Measurements from ENCODE around the gene HOMER2.
"Not testable (repeated sequence)": the region's sequence is repeated elsewhere in the genome, so short reads cannot be mapped to it uniquely, and the experiment has no call there.

HOMER2 gene

DNA sequence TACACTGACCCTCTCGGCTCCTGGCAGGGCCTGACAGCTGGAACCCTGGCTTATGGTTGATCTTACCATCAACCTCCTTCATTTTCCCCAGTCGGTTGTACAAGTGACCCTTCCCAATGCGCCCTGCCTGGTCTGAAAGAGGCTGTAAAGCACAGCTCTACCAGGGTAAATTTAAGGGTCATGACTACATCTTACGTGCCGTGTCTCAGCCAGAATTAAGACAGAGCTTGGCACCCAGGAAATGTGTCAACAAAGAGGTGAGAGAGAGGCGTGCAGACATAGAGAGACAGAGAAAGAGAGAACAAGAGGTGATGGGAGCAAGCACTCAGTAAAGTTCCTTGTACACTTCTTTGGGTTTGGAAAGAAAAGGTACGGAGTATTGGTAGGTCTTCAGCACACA lies 28.8 kb downstream of the HOMER2 start:
- no peak for DNase-seq

DNA sequence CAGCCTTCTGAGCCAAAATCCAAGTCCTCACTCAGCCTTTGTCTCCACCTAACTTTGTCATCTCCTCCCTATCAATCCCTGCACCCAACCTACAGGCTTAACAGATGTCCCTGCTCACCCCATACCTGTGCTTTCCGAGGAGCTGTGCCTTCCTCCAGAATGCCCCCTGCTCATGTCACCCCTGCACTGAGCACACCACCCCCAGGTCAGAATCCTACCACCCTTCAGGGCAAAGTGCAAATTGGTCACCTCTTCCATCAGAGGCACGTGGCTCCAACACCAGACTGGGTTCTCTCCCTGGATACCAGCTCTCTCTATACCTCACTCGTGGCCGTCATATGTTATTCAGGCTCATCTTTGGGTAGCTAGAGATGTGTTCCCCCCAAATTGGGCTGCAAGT lies 29.8 kb downstream of the HOMER2 start:
- no peak for DNase-seq

DNA sequence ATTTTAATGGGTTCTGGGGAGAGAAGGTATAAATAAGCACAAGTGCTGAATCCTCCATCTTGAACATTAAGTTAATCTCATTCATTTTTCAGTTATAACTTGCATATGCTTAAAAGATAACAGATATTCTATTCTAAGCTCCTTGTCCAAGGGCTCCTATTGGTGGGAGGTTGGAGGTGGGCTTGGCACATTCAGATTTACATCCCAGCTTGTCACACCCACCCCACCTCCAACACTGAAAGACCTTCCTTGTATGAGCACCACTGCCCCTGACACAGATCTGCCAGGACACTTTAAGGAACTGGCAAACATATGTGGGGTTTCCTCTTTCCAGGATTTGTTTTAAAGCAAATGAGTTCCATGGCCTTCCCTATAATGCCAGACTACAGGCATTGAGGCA lies 30.6 kb downstream of the HOMER2 start:
- DNase-seq, result no peak

DNA sequence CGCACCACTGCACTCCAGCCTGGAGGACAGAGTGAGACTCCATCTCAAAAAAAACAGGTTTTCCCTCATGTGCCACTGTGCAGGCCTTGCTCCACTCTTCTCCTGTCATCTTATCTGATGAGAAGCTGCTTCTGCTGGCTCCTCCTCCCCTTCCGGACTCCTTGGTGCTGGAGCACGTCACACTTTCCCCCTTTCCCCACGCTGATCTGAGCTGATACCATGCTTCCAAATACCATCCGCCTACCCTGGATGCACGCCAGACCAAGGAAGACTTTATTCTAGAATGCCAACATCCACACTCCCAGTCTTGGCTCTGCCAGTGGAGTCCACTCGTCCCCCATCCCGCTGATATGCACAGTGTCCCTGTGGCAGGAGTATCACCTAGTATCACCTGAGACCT lies 31.3 kb downstream of the HOMER2 start:
- no peak for DNase-seq

DNA sequence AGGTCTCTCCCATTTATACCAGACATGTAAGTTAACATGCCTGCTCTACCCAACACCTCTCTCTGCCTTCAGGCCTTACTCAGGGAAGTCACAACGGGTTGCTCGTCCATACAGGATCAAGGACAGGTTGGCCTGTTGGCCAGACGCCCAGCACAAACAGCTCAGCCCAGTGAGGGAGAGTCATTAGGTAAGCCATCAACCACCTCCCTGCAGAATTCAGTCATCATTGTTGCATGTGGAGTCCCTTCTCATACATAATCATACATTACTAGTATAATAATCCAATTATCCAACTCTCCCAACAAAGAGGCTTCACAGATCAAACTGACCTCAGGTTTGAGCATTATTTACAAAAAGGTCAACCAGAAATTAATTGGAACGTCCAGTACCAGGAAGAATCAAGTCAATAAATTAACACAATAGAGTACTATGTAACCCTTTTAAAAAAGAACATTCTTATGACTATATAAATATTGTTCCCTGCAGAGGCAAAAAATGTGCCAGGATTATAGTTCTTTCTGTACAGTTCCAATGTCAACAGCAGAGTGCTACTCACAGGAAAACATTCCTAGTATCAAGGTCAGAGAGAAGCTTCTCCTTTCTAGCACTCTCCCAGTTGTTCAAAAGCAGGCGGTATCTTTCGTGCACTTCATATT lies 33.2 kb downstream of the HOMER2 start:
- no peak for DNase-seq

DNA sequence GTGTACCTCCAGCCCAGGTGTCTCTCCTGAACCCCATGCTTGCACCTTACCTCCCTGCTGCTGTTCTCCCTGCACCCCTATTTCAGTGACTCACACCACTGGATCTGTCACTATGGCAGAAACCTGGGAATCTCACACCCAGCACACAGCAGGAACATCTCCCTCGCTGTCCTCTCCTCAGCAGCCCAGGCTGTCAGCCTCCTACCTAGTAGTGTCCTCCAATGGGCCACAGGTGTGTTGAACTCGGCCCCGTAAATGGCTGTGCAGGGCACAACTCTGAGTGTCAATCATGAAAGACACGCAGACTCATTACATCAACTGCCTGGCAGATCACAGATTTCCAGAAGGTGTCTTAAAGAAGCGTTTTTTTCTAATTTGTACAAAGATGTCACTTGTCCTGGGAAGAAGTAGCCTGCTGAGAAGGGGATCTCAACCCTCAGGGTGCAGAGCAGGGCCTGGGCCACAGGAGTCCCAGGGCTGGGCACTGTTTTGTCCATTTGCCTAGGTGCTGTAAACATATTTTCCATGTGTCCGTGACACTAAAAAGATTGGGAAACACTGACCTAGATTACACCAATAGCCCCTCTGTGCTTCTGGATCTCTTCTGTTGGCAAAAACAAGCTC lies 33.8 kb downstream of the HOMER2 start:
- no peak for DNase-seq

DNA sequence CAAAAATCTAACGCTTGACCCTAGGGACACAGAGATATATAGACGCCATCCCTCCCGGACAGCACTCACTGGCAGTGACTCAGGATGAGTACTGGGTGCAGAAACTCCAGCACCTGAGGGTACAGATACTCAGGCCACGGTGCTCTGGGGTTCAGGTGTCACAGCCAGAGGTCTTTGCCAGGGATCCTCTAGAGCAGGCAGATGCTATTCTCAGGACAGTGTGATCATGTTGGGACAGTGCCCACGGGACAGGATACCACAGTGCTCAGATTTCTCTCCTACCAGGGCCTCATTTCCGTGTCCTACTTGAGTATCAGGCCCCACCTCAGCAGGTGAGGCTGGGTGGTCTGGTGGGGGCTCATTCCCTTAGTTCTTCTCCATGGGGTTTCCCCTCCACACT lies 34.4 kb downstream of the HOMER2 start:
- no peak for DNase-seq

DNA sequence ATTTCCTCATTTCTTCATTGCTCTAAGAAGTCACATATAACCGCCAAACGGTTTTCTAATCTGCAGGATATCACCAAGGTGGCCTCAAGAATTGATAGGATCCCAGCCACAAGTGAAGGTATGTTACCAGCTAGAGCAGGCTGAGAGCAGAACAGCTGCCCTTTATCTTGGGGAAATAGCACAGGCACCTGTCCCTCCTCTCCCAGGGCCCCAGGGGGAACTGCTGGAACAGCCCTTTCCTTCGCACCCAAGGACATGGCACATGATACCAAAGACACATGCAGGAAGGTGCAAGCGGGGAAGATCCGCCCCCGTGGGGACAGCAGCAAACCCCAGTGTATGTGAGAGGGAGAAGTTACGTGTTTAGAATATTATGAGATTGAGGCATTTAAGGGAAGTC lies 35.3 kb downstream of the HOMER2 start:
- no peak for DNase-seq

DNA sequence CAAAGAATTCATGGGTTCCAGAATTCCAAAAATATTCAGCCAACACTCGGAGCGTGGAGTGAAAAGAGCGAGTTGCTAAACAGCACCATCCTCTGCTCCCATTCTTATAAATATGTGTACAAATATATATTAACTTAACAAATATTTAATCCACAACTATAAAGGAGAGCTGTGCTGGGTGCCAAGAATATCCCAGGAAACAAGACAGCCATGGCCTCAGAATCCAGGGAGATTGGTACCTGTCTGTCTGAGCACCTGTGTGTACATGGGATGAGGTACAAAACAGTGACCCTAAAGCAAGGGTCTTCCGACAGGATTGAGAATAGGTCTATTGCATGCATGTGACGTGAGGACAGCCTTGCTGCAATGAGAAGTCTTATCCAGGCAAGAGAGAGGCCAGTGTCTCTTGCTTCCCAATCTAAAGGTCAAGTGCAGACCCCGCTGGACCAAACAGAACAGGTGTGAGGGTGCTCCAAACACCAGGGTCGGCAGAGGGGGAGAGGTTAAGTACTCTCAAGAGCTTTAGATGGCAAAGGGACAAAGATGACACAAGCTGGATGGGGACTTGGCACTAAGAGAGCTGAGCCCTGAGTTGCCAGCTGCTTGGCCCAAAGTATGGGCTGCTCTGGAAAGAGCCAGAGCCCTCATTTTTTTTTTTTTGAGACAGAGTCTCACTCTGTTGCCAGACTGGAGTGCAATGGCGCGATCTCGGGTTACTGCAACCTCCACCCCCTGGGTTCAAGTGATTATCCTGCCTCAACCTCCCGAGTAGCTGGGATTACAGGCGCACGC lies 36.2 kb downstream of the HOMER2 start:
- DNase-seq, result no peak

DNA sequence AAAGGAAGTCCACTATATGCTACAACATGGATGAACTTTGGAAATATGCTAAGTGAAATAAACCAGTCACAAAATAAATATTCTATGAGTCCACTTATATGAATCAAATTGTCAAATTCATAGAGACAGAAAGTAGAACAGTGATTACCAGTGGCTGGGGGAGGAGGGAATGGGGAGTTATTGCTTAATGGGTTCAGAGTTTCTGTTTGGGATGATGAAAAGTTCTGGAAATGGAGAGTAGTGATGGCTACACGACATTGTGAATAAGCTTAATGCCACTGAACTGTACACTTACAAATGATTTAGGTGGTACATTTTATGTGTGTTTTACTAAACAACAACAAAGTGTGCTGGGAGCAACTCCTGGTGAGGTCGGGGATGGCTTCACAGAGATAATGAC lies 38.1 kb downstream of the HOMER2 start:
- no peak for DNase-seq

DNA sequence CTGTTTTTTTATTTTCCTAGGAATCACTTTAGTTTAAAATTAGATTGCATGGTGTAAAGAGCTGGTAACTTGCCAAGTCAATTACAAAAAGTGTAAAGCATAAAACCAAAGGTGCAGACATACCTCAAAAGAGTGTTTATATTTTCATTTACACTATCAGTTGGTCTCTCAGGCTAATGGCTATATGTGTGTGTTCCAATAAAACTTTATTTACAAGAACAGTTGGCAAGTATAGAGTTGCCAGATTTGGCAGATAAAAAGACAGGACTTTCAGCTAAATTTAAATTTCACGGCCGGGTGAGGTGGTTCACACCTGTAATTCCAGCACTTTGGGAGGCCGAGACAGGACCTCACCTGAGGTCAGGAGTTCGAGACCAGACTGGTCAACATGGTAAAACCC lies 41.1 kb downstream of the HOMER2 start:
- DNase-seq, result no peak

DNA sequence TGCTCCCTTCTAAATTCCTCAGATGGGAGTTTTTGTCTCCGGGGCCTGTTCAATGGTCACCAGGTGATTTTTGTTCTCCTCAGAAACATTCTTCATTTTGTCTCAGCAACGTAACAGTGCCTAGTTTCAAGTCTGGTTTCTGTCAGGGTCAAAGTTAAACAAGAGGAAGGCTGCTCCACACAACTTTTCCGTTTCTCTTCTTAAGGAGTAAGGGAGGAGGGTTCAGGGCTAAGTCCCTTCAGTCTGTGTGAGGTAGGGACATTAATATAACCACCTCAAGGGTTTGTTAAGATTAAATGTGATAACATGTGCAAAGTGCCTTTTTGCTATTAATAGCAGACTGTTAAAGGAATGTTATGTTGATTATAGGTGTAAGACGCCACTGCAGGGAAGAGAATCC lies 41.8 kb downstream of the HOMER2 start:
- no peak for DNase-seq

DNA sequence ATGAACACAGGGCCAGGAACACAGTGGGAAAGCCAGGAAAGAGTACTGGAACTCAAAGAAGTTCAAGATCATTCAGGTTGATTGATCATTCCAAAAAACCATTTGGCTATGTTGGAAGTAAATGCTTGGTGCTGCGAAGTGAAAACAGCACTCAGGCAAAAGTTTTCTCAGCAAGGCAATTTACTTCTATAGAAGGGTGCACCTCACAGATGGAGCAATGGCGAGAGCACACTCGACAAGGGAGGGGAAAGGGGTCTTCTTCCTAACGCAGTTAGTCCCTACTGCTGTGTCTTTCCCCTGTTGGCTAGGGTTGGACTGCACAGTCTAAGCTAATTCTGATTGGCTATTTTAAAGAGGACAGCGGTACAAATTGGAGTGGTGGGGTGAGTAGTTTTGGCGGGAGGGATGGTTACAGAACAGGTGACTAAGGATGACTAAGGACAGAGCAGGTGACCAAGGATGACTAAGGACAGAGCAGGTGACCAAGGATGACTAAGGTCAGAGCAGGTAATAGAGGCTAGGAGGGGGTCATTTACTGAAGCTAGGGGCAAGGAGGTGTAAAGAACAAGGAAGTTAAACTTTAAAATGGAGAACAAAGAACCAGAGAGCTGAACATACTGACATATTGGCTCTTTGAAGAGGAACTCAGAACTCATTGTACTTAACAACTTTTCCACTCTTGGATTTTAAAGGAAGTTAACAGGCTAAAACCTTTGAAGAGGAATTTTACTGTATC lies 43.3 kb downstream of the HOMER2 start:
- DNase-seq, result no peak

DNA sequence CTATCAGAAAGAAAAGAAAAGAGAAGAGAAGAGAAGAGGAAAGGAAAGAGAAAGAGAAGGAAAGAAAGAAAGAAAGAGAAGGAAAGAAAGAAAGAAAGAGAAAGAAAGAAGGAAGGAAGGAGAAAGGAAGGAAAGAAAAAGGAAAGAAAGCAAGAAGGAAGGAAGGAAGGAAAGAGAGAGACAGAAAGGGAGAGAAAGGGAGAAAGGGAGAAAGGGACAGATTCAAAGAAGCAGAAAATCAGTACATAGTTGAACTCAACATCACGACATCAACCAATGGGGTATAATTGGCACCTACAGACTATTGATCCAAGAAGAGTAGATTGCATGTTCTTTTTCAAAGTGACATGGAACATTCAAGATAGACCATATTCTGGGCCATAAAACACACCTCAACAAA lies 45.2 kb downstream of the HOMER2 start:
- DNase-seq, result no peak

DNA sequence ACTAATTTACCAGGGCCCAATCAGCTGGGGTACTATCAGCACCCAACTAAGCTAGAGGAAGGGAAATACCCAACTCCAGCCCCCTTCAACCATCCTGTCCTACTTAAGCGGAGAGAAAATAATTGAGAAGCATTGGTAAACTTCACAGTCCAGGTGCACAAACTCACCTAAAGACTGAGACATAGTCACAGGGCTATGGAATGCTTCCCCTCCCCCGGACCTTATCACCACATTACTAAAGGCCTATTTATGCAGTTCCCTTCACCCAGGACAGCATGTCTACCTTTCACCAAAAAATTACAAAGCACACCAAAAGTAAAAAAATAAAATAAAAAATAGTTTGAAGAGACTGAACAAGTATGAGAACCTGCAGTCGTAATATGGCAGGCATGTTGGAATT lies 47.9 kb downstream of the HOMER2 start:
- DNase-seq, result no peak

DNA sequence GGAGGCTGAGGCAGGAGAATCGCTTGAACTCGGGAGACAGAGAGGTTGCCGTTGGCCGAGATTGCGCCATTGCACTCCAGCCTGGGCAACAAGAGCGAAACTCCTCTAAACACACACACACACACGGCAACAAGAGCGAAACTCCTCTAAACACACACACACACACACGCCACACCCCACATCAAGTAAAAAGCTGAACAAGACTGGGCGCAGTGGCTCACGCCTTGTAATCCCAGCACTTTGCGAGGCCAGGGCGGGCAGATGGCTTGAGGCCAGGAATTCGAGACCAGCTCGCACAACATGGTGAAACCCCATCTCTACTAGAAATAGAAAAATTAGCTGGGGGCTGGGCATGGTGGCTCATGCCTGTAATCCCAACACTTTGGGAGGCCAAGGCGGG lies 49.0 kb downstream of the HOMER2 start:
- no peak for DNase-seq

DNA sequence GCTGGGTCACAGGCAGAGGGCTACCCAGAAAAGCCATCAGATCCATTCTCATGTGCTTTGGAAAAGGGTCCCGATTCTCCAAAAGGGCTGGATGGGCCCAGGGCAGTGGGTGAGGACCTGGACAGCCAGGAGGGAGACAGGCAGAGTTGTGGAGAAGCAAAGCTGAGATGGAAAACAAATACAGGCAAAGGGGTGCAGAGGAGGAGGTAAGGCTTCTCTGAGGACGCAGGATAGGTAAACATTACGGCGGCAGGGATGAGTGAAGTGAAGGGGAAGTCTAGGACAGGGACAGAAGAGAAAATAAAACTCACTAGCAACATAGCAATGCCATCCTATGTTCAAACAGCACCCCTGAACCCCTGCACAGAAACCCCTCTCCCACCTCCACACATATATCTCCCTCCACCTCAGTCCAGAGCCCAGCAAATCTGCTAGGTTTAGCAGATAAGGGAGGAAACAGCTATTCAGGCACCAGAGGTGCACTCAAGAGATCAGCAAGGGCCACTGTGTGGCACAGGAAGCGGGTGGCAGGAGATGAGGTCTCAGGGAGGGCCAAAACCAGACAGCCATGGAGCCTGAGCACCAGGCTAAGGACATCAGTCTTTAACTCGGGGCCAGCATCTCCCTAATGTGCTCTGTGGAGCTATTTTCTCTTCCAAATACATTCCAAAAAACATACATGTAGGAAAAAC lies 51.3 kb downstream of the HOMER2 start:
- no peak for DNase-seq

DNA sequence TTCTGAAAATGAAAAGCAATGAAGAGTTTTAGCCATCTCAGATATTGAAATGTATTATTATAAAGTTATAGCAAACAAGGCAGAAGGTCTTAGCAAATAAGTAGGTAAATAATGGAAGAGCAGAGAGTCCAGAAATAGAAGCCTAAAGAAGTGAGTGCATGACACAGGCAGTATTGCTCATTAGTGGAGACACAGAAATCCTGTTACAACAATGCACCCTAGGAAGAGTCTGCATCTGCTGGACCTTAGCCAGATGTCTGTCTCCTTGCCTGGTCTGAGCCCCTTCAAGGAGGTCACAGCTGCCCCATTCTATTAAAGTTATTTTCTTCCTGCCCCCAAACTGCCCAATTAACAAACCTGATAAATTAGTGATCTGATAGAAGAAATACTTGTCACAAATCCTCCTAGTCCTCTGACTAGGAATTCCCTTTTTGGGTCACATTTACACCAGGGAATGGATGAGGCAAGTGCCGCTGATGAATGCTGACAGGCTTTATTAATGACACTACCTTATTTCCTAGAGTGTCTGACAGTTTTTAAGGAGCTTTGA lies 51.9 kb downstream of the HOMER2 start:
- no peak for DNase-seq

DNA sequence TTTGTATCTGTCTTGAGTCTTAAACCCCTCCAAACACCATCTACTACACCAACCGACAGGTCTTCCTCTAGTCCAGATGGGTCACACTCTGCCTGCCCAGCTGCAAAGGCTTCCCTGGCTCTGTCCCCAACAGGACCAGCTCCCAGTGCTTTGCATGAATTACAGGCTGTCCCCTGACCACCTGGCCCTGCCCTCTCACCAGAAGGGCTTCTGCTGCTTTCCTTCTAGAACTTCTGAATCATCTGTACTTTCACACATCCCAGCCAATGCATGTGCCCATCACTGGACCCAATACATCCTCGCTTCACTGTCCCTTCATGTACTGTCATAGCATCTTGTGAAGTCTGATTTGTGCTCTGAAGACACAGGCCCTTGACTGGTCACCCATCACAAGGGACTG lies 53.6 kb downstream of the HOMER2 start:
- no peak for DNase-seq

DNA sequence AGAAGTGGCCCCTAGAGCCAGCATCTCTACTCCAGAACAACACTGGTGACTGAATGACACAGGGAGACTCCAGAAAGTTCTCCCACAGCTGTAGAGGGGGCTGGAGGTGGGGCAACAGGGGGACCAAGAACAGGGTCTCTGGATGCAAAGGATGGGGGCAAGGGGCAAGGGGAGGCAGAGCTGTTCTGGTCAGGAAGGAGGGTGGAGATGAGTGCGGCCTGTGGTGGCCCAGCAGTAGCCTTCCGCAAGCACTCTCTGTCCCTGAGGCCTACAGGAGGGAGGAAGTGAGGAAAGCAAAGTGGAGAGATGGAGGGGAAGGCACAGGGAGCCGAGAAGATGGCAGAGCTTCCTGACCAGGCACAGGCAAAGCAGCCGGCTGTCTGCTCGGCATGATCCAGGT lies 56.5 kb downstream of the HOMER2 start:
- no peak for DNase-seq

DNA sequence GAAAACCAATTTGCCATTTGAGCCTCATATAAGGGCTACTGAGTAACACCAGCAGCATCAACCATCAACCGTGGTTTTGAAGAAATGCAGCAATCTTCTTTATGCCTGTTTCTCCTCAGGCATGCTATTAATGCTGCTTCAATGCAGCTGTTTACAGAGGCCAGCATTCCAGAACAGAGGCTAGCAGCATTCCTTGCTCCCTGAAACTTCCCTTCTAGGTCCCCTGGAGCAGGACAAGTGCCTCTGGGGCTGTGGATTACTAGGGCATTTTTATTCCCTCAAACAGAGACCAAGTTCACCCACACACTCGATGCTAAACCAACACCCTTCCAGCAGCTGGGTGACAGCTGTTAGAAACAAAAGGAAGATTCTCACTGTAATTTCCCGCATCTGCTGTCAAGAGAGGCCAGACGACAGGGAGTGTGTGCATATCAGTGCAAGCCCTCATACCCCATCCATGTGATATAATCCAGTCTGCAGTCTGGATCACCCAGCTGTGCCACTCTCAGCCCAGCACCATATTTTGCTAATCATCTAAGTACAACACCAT lies 57.5 kb downstream of the HOMER2 start:
- no peak for DNase-seq

DNA sequence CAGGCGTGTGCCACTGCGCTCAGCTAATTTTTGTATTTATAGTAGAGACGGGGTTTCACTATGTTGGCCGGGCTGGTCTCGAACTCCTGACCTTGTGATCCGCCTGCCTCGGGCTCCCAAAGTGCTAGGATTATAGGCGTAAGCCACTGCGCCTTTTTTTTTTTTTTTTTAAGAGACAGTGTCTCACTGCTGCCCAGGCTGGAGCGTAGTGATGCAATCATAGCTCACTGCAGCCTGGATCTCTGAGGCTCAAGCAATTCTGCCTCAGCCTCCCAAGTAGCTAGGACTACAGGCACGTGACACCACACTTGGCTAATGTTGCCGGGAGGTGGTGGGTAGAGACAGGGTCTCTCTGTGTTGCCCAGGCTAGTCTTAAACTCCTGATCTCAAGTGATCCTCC lies 59.0 kb downstream of the HOMER2 start:
- DNase-seq, result not testable (repeated sequence)
